Measurements from ENCODE around the gene SLC7A10. TPM values are rescaled to one million over a fixed set of nuclear protein-coding genes. Genes with fewer than 3 reads are reported as not detected.

The SLC7A10 gene
- total RNA-seq, 1 donor = not detected

DNA sequence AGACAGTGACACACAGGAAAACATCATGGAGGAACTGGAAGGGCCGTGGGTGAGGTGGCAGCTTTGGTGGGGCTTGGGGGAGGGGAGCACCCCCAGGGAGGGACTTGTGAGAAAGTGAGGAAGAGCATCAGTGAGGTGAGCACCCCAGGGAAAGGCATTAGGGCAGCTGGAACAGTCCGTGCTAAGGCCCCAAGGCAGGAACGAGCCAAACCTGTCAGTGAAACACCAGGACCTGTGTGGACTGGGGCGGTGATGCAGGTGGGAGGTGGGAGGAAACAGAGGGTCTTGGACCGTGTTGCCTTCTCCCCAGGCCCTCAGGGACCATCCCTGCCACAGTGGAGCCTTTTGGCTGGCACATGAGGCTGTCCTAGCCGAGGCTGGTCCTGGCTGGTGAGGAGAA lies 17.3 kb upstream of the SLC7A10 start:
- DNase-seq (ENCODE audit: insufficient read length, low spot score, missing footprints) = no peak

DNA sequence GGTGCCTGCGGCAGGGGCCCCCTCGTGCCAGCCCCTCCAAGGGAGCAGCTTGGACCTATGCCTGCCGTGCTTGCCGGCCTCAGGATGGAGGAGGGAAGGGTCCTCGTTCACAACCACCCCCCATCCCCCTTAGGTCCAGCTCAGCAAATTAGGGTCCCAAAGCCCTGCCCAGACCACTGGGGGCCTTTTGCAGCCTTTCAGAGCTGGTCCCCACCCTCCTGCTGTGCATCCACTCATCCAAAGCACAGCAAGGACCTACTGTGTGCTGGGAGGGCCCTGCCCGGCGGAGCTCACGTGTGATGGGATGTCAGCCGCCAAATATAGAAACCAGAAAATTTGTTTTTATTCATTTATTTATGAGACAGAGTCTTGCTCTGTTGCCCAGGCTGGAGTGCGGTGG lies 16.5 kb upstream of the SLC7A10 start:
- H3K36me3 ChIP-seq (ENCODE audit: insufficient read depth, low read length) = no peaks in the 10 kb centered on the region
- H3K4me1 ChIP-seq (ENCODE audit: insufficient read depth, low read length) = no peaks in the 10 kb centered on the region
- no peak overlapping the region for H3K27ac ChIP-seq (ENCODE audit: low read depth, low read length)
- H3K4me2 ChIP-seq (ENCODE audit: insufficient read depth, low read length) = no peak overlapping the region
- no peaks in the 10 kb centered on the region for H4K20me1 ChIP-seq (ENCODE audit: insufficient read depth, low read length)
- no peak overlapping the region for H2AFZ ChIP-seq (ENCODE audit: low read length)
- no peaks in the 10 kb centered on the region for H3K9me3 ChIP-seq (ENCODE audit: low read depth, low read length)
- no peaks in the 10 kb centered on the region for H3K27me3 ChIP-seq (ENCODE audit: insufficient read depth, low read length)
- H3K4me3 ChIP-seq (ENCODE audit: insufficient read depth, low read length) = no peak overlapping the region
- DNase-seq (ENCODE audit: insufficient read length, low spot score, missing footprints) = no peak
- TF ChIP-seq, protein P1, sequence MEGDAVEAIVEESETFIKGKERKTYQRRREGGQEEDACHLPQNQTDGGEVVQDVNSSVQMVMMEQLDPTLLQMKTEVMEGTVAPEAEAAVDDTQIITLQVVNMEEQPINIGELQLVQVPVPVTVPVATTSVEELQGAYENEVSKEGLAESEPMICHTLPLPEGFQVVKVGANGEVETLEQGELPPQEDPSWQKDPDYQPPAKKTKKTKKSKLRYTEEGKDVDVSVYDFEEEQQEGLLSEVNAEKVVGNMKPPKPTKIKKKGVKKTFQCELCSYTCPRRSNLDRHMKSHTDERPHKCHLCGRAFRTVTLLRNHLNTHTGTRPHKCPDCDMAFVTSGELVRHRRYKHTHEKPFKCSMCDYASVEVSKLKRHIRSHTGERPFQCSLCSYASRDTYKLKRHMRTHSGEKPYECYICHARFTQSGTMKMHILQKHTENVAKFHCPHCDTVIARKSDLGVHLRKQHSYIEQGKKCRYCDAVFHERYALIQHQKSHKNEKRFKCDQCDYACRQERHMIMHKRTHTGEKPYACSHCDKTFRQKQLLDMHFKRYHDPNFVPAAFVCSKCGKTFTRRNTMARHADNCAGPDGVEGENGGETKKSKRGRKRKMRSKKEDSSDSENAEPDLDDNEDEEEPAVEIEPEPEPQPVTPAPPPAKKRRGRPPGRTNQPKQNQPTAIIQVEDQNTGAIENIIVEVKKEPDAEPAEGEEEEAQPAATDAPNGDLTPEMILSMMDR (IDR thresholded peaks at IDR 0.05; ENCODE audit: extremely low read depth, low read depth, low read length) = no peak
- no peaks in the 10 kb centered on the region for H3K79me2 ChIP-seq (ENCODE audit: insufficient read depth, low read length)

More for the DNA sequence above, 17.3 kb upstream of the SLC7A10 start:
- Histone ChIP-seq H3K9me3 (ENCODE audit: low read depth, low read length) (no peaks in the 10 kb centered on the region), H3K27ac (ENCODE audit: low read depth, low read length) (no peak overlapping the region), H3K79me2 (ENCODE audit: insufficient read depth, low read length) (no peaks in the 10 kb centered on the region), H3K4me1 (ENCODE audit: insufficient read depth, low read length) (no peaks in the 10 kb centered on the region), H3K36me3 (ENCODE audit: insufficient read depth, low read length) (no peaks in the 10 kb centered on the region), H3K4me2 (ENCODE audit: insufficient read depth, low read length) (no peak overlapping the region), H3K27me3 (ENCODE audit: insufficient read depth, low read length) (no peaks in the 10 kb centered on the region), H4K20me1 (ENCODE audit: insufficient read depth, low read length) (no peaks in the 10 kb centered on the region), H2AFZ (ENCODE audit: low read length) (no peak overlapping the region), H3K4me3 (ENCODE audit: insufficient read depth, low read length) (no peak overlapping the region)
- TF ChIP-seq, protein P1 (IDR thresholded peaks at IDR 0.05; ENCODE audit: extremely low read depth, low read depth, low read length) = no peak

DNA sequence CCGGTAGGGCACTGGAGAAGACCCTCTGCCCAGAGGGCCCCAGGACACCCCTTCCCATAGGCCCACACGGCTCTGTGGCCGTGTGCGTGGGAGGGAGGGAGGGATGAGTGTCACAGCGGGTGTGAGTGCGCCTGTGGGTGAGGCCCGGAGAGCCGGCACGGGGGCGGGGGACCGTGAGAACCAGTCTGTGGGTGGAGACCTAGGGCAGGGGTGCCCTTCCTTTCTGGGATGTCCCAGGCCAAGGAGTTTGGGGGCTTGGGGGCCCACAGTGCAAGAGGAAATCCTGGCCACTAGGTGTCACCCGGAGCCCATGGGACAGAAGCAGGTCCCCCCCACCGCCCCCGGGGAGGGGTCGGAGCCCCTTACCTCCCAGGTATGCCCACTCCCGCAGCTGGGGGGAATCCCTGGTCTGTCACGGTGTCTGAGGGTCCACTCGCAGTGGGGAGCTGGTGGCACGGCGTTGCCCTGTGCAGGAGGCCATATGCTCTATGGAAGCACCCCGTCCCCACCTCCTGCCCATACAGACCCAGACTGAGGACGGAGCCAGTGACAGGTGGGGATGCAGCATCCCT lies 16.0 kb upstream of the SLC7A10 start:
- Histone ChIP-seq H3K9me3 (ENCODE audit: low read depth, low read length) (no peaks in the 10 kb centered on the region), H3K36me3 (ENCODE audit: insufficient read depth, low read length) (no peaks in the 10 kb centered on the region), H3K4me3 (ENCODE audit: insufficient read depth, low read length) (no peak overlapping the region), H3K79me2 (ENCODE audit: insufficient read depth, low read length) (no peaks in the 10 kb centered on the region), H3K27me3 (ENCODE audit: insufficient read depth, low read length) (no peaks in the 10 kb centered on the region), H3K4me1 (ENCODE audit: insufficient read depth, low read length) (no peaks in the 10 kb centered on the region), H3K4me2 (ENCODE audit: insufficient read depth, low read length) (no peak overlapping the region), H4K20me1 (ENCODE audit: insufficient read depth, low read length) (no peaks in the 10 kb centered on the region), H3K27ac (ENCODE audit: low read depth, low read length) (no peak overlapping the region), H2AFZ (ENCODE audit: low read length) (no peak overlapping the region)
- TF ChIP-seq, protein P1 (IDR thresholded peaks at IDR 0.05; ENCODE audit: extremely low read depth, low read depth, low read length) = peak; percentile 48
- DNase-seq (ENCODE audit: insufficient read length, low spot score, missing footprints) = peak; percentile 94

DNA sequence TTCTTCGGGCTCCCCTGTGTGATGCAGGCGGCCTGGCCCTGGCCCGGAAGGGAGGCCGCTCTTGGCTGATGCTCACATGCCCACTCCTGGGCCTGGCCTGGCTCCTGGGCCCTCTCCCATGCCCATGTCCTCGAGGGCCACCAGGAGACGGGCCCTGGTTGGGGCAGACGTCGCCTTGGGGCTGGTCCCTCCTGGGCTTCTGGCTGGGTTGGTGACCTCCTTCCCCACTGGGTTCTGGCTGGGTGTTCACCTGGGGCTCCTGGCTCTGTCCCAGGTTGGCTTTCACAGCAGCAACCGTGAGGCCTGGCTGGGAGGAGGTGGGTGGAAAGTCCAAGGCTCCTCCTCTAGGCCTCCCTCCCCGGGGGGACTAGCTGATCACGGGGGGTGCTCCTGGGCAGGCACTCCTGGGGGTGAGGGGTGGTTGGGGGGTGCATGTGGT lies 15.5 kb upstream of the SLC7A10 start:
- no peaks in the 10 kb centered on the region for H3K79me2 ChIP-seq (ENCODE audit: insufficient read depth, low read length)
- H3K27me3 ChIP-seq (ENCODE audit: insufficient read depth, low read length) = no peaks in the 10 kb centered on the region
- H3K4me3 ChIP-seq (ENCODE audit: insufficient read depth, low read length) = no peak overlapping the region
- H2AFZ ChIP-seq (ENCODE audit: low read length) = no peak overlapping the region
- no peak for DNase-seq (ENCODE audit: insufficient read length, low spot score, missing footprints)
- no peak overlapping the region for H3K27ac ChIP-seq (ENCODE audit: low read depth, low read length)
- TF ChIP-seq, protein P1 (IDR thresholded peaks at IDR 0.05; ENCODE audit: extremely low read depth, low read depth, low read length) = no peak
- H3K9me3 ChIP-seq (ENCODE audit: low read depth, low read length) = no peaks in the 10 kb centered on the region
- no peaks in the 10 kb centered on the region for H3K4me1 ChIP-seq (ENCODE audit: insufficient read depth, low read length)
- H3K4me2 ChIP-seq (ENCODE audit: insufficient read depth, low read length) = no peak overlapping the region
- no peaks in the 10 kb centered on the region for H4K20me1 ChIP-seq (ENCODE audit: insufficient read depth, low read length)
- no peaks in the 10 kb centered on the region for H3K36me3 ChIP-seq (ENCODE audit: insufficient read depth, low read length)

Data from osteoblast (primary cell).